Measurements from ENCODE around the gene NT5DC3. TPM values are rescaled to one million over a fixed set of nuclear protein-coding genes. Genes with fewer than 3 reads are reported as not detected.

The NT5DC3 gene
- total and polyA plus RNA-seq, 2 of the 13 experiments (the other 11 are each of a cell fraction or from before 2014, with no cell fraction given): 3.2 to 6.6 TPM

DNA sequence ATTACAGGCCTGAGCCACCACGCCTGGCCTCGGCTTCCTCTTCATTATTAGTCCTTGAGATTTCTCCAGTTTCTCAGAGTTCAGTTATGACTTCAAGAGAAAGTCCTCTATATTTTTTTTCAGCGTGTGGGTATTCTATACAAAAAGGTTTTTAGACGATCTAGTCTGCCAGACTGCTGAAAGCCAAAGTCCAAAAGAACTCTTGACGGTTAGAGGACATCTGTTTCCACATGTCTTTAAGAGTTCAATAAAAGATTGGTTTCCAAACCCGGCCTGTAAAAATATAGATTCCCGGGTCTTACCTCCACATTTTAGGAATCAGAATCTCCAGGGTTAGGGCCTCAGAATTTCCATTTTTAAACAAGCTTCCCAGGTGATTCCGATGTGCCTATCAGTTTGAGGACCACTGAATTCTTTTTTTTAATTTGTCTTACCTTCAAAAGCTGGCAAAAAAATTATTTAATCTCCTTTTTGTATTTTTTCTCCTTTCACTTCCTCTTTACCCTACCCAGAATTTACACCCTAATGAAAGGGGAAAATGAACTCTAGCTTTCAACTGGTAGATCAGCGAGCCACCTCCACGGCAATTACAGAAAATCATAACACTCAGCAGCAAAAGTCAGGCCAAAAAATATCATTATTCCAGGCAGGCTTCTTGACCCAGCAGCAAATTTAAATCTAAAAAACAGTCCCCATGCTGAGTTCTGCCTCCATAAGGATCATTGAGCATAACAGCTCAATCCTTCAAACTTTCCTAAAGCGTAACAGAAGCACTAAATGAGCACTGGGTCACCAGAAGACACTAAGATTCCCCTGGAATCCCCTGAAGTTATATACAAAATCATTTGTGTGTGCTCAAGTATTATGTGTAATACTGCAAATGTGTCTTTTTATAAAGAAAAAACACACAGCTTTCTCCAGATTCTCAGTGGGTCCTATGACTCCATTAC, 8.7 kb downstream of the NT5DC3 start (continued):
- no peak for TF ChIP-seq SNRNP70 (IDR thresholded peaks at IDR 0.05; ENCODE audit: low read depth, low read length)
- no peak for TF ChIP-seq ZNF678 (CRISPR knock-in tag; IDR thresholded peaks at IDR 0.05)
- TF ChIP-seq KDM6A (CRISPR knock-in tag; IDR thresholded peaks at IDR 0.05; ENCODE audit: low read depth): no peak
- TF ChIP-seq PPARG (CRISPR knock-in tag; conservative IDR thresholded peaks at IDR 0.05): no peak
- TF ChIP-seq SNAPC2 (CRISPR knock-in tag; IDR thresholded peaks at IDR 0.05): no peak

DNA sequence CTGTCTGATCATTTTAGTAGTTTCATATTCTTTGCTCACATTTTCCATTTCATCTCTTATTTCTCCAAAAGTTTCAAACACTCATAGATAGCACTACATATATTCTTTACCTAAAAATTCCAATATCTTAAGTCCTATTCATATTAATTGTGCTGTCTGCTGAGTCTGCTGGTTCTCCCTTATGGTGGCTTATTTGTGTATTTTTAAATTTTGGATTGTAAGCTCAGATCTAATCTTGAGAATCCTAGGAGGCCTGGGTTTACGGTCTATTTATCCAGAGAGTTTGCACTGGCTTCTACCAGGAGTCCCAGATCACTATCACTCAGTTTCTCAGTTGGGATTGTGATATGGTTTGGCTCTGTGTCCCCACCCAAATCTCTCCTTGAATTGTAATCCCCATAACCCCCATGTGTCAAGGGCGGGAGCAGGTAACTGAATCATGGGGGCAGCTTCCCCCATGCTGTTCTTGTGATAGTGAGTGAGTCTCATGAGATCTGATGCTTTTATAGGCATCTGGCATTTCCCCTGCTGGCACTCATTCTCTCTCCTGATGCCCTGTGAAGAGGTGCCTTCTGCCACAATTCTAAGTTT, 10.2 kb downstream of the NT5DC3 start:
- peaks cover 15% of the 10 kb centered on the region for H3K9me3 ChIP-seq (ENCODE audit: low read length)
- ATAC-seq: no peak
- H3K27ac ChIP-seq (ENCODE audit: extremely low read length, insufficient read depth, low read length): no peak overlapping the region
- peaks cover 66% of the 10 kb centered on the region for H3K4me1 ChIP-seq (ENCODE audit: insufficient read depth, low read length)
- H3K9ac ChIP-seq (ENCODE audit: insufficient read depth, low read depth, low read length): no peak overlapping the region
- WGBS (ENCODE audit: low lambda C conversion rate): 98% methylated on average over 2 of the region's 2 CpGs
- H2AFZ ChIP-seq (ENCODE audit: low read length): no peak overlapping the region
- no peak for DNase-seq (ENCODE audit: low spot score)
- TF ChIP-seq U2AF2 (IDR thresholded peaks at IDR 0.05; ENCODE audit: low read depth, low read length) (no peak), SIX1 (CRISPR knock-in tag; IDR thresholded peaks at IDR 0.05; ENCODE audit: borderline replicate concordance) (no peak), NR2F6 (IDR thresholded peaks at IDR 0.05) (no peak), NR2F6 (CRISPR knock-in tag; IDR thresholded peaks at IDR 0.05) (no peak), MED8 (CRISPR knock-in tag; IDR thresholded peaks at IDR 0.05; ENCODE audit: insufficient replicate concordance) (no peak), ZFP82 (CRISPR knock-in tag; IDR thresholded peaks at IDR 0.05; ENCODE audit: borderline replicate concordance) (no peak), KMT2A (CRISPR knock-in tag; IDR thresholded peaks at IDR 0.05) (no peak), ZNF10 (CRISPR knock-in tag; IDR thresholded peaks at IDR 0.05; ENCODE audit: borderline replicate concordance, low read depth) (no peak), SMARCE1 (IDR thresholded peaks at IDR 0.05; ENCODE audit: borderline replicate concordance) (no peak), ZNF3 (CRISPR knock-in tag; IDR thresholded peaks at IDR 0.05) (no peak), ELF3 (CRISPR knock-in tag; IDR thresholded peaks at IDR 0.05) (no peak), TCF7L2 (IDR thresholded peaks at IDR 0.05; ENCODE audit: low read depth, low read length) (no peak), FOXJ3 (CRISPR knock-in tag; IDR thresholded peaks at IDR 0.05; ENCODE audit: borderline replicate concordance) (no peak)
- TF ChIP-seq, protein P1, sequence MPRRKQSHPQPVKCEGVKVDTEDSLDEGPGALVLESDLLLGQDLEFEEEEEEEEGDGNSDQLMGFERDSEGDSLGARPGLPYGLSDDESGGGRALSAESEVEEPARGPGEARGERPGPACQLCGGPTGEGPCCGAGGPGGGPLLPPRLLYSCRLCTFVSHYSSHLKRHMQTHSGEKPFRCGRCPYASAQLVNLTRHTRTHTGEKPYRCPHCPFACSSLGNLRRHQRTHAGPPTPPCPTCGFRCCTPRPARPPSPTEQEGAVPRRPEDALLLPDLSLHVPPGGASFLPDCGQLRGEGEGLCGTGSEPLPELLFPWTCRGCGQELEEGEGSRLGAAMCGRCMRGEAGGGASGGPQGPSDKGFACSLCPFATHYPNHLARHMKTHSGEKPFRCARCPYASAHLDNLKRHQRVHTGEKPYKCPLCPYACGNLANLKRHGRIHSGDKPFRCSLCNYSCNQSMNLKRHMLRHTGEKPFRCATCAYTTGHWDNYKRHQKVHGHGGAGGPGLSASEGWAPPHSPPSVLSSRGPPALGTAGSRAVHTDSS (CRISPR knock-in tag; conservative IDR thresholded peaks at IDR 0.05): no peak
- H4K20me1 ChIP-seq (ENCODE audit: insufficient read depth, low read length): no peaks in the 10 kb centered on the region
- H3K4me2 ChIP-seq (ENCODE audit: low read depth, low read length): no peak overlapping the region
- H3K27me3 ChIP-seq (ENCODE audit: control insufficient read depth in 1 of 2, insufficient read depth in 2 of 2, low read length in 2 of 2): no peaks in the 10 kb centered on the region
- FAIRE-seq: no peak
- ChIA-PET POLR2A (no interaction called here), CTCF (ENCODE audit: low intra/inter-chr PET ratio, low total read pairs) (no interaction called here)
- BruUV-seq (replicated peaks): no TSS peak
- H3K4me3 ChIP-seq (replicated peaks in 1 of 3; ENCODE audit: insufficient read depth in 1 of 3, low read depth in 2 of 3, low read length in 3 of 3): no peak overlapping the region
- H3K36me3 ChIP-seq (replicated peaks in 1 of 2; ENCODE audit: control insufficient read depth in 1 of 2, insufficient read depth in 2 of 2, low read length in 2 of 2): no peaks in the 10 kb centered on the region
- intact Hi-C loops (cut with micrococcal nuclease; ENCODE audit: unreplicated experiment): no loop called here
- peaks cover 81% of the 10 kb centered on the region for H3K79me2 ChIP-seq (ENCODE audit: insufficient read depth, low read length)
- in situ Hi-C loops (cut with HindIII; ENCODE audit: extremely low pct_ligation_motif_present, low pct_unique_long_range_greater_than_20kb): no loop called here

All from HepG2 (cell line).